WERI-Rb-1 (cell line): ENCODE results near the gene TIMP2.

Experiments
- DNase-seq: peaks from one replicate; pipeline ENCODE4 v3.0.0-alpha.2; 2020
- H3K27ac ChIP-seq: fragments of 250-450 bp; sonication (Bioruptor Pico); 2 replicates; pipeline ENCODE4 v1.5.1; 2020; ENCODE audit warnings: mild to moderate bottlenecking, moderate library complexity
- H3K27me3 ChIP-seq: fragments of 250-450 bp; sonication (Bioruptor Pico); 2 replicates; pipeline ENCODE4 v1.5.1; 2021; ENCODE audit warnings: mild to moderate bottlenecking, low read depth, moderate library complexity; ENCODE audit not compliant: insufficient read depth, severe bottlenecking
- H3K36me3 ChIP-seq: fragments of 250-450 bp; sonication (Bioruptor Pico); 2 replicates; pipeline ENCODE4 v1.5.1; 2020; ENCODE audit warnings: mild to moderate bottlenecking, moderate library complexity
- H3K4me3 ChIP-seq: 2 replicates; pipeline ENCODE4 v1.5.1; 2011; ENCODE audit warnings: low read depth, mild to moderate bottlenecking, control low read depth, low read length
- H3K9me3 ChIP-seq: fragments of 250-450 bp; sonication (Bioruptor Pico); 2 replicates; pipeline ENCODE4 v1.5.1; 2021; ENCODE audit warnings: mild to moderate bottlenecking, moderate library complexity; ENCODE audit not compliant: severe bottlenecking
- TF ChIP-seq, protein P1 (sequence below): IDR thresholded peaks from 2 replicates; pipeline ENCODE4 v1.5.1; 2011; ENCODE audit warnings: low read depth, mild to moderate bottlenecking, control low read depth, inconsistent platforms, low read length

The TIMP2 gene

DNA sequence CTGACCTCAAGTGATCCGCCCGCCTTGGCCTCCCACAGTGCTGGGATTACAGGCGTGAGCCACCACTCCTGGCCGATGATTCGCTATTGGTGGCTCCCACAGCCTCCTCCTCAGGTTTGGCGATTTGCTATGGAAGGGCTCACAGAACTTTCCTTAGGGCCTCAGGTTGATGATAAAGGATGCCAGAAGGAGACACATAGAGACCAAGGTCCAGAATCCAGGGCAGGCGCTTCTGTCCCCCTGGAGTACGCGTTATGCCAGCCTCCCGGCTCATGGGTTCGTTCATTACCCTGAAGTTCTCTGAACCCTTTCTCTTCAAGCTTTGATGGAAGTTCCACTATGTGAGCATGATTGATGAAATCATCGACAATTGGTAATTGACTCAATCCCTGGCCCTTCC is 34.6 kb upstream of the TIMP2 start:
- TF ChIP-seq, protein P1, sequence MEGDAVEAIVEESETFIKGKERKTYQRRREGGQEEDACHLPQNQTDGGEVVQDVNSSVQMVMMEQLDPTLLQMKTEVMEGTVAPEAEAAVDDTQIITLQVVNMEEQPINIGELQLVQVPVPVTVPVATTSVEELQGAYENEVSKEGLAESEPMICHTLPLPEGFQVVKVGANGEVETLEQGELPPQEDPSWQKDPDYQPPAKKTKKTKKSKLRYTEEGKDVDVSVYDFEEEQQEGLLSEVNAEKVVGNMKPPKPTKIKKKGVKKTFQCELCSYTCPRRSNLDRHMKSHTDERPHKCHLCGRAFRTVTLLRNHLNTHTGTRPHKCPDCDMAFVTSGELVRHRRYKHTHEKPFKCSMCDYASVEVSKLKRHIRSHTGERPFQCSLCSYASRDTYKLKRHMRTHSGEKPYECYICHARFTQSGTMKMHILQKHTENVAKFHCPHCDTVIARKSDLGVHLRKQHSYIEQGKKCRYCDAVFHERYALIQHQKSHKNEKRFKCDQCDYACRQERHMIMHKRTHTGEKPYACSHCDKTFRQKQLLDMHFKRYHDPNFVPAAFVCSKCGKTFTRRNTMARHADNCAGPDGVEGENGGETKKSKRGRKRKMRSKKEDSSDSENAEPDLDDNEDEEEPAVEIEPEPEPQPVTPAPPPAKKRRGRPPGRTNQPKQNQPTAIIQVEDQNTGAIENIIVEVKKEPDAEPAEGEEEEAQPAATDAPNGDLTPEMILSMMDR: no peak
- no peaks in the 10 kb centered on the region for H3K27me3 ChIP-seq
- no peaks in the 10 kb centered on the region for H3K9me3 ChIP-seq
- H3K36me3 ChIP-seq: no peaks in the 10 kb centered on the region
- DNase-seq: no peak
- H3K27ac ChIP-seq: no peak overlapping the region
- no peak overlapping the region for H3K4me3 ChIP-seq

DNA sequence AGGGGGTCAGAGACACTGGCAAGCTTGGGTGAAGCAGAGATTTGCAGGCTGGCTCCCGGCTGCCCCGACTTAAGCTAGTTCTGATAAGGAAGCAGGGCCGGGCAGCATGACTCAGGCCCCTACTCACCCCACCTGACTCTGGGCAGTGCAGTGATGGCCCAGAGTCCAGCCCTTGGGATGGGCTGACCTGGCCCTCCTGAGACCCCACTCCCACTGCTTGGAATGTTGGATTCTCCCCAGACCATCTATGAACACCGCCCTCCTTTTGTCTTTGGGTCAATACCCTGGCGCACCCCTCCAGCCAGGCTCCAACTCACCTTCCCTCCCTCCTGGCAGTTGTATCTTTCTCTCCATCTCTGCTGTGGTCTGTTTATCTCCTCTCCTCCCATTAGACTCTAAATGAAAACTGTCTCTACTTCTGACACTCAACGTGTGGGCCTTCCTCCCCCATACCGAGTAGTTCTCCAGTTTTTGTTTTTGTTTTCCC is 33.5 kb upstream of the TIMP2 start:
- H3K4me3 ChIP-seq: no peak overlapping the region

DNA sequence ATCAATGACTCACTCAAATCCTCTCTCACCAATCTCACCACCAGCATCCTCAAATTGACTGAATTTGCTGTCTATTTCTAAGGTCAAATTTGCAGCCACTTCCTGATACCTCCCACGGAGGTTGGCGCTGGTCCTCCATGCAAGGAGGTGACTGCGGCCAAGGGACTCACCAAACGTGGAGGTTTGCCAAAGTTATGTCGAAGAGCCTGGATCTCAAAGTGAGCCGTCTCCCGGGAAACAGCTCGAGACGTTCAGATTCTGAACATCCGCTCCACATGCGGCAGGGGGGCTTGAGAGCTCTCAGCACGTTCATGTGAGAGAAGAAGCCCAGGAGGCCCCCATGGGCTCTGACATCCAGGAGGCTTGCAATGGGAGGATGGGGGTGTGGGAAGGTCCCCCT is 31.9 kb upstream of the TIMP2 start:
- H3K9me3 ChIP-seq: peaks cover 2% of the 10 kb centered on the region
- no peaks in the 10 kb centered on the region for H3K36me3 ChIP-seq
- no peaks in the 10 kb centered on the region for H3K27me3 ChIP-seq
- H3K27ac ChIP-seq: no peak overlapping the region
- TF ChIP-seq, protein P1: no peak
- no peak overlapping the region for H3K4me3 ChIP-seq
- no peak for DNase-seq

More for the DNA sequence above, 33.5 kb upstream of the TIMP2 start:
- TF ChIP-seq, protein P1: no peak
- no peak for DNase-seq
- no peaks in the 10 kb centered on the region for H3K27me3 ChIP-seq
- H3K9me3 ChIP-seq: no peaks in the 10 kb centered on the region
- no peaks in the 10 kb centered on the region for H3K36me3 ChIP-seq
- H3K27ac ChIP-seq: no peak overlapping the region

DNA sequence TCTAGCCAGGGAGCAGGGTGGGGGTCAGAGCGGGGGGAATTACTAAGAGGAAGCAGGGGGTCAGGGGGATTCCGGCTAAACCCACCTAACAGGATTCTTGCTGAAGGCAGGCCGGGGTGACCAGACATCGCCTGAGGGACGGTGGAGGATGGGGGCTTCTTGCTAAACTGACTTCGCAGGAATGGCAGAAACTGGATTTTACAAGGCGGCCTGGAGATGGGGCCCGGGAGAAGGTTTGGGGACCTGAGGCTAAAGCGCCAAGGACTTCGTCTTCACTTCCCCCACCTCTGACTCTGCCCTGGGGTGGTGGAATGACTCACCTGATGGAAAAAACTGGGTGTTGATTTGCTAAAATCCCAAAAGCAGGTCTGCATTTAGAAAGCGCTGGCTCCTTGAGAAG is 31.1 kb upstream of the TIMP2 start:
- no peak overlapping the region for H3K27ac ChIP-seq
- no peak for DNase-seq
- H3K4me3 ChIP-seq: no peak overlapping the region
- H3K36me3 ChIP-seq: no peaks in the 10 kb centered on the region
- no peaks in the 10 kb centered on the region for H3K27me3 ChIP-seq
- H3K9me3 ChIP-seq: peaks cover 10% of the 10 kb centered on the region
- TF ChIP-seq, protein P1: no peak

DNA sequence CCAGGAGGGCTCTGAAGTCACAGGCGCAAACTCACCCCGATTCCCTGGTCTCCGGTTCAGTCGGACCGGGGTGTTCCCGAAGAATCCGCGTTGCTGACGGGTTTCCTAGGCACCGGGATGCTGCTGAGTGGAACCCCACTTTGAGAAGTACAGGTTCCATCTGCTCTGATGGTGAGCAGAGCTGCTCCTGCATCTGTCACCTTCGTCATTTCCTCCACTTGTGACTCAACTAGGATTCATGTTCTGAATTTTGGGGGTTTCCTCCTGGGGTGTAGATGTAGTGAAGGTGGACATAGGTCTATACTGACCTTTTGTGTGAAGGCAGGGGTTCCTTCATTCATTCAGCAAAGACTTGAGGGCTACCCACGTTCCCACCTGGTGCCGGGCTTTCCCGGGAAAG is 29.5 kb upstream of the TIMP2 start:
- no peaks in the 10 kb centered on the region for H3K27me3 ChIP-seq
- DNase-seq: no peak
- H3K4me3 ChIP-seq: no peak overlapping the region
- no peaks in the 10 kb centered on the region; the same call in 1 of the 2 replicates for H3K36me3 ChIP-seq
- no peak overlapping the region for H3K27ac ChIP-seq
- TF ChIP-seq, protein P1: no peak
- H3K9me3 ChIP-seq: peaks cover 25% of the 10 kb centered on the region
